Spleen (tissue), 7 donors: ENCODE measurements around the gene INTS12.

Experiments used
- CTCF ChIP-seq, 11 experiments: fragments of 200-600 bp in 7 of 11; fragments of 450-650 bp in 4 of 11; sonication (generic) in 4 of 11; IDR thresholded peaks in 8 of 11; conservative IDR thresholded peaks in 3 of 11; 1 replicate in 7 of 11; 2 replicates in 4 of 11; pipeline versions ENCODE4 v1.4.0 to v1.8.0; 2016 to 2021; ENCODE audit warnings: antibody characterized with exemption in 11 of 11, inconsistent platforms in 4 of 11, mild to moderate bottlenecking in 1 of 11
- POLR2A ChIP-seq, 3 donors: fragments of 450-650 bp; IDR thresholded peaks; one replicate each; pipeline ENCODE4 v1.5.1; 2017; ENCODE audit warnings: antibody characterized with exemption in 3 of 3, mild to moderate bottlenecking in 1 of 3
- POLR2AphosphoS5 ChIP-seq, 3 donors: sonication (generic); formaldehyde crosslinking; IDR thresholded peaks; one replicate each; pipeline ENCODE4 v1.5.1; 2017; ENCODE audit warnings: antibody characterized with exemption in 3 of 3
- donor health status: DM: no; HTN: no; CAD: no; lungs with moderate emphysema.
- donor health status: DM: no; HTN: no; CAD: no.
- donor health status: DM: no; HTN: no; CAD: no.

GRCh38 chr4:105714932-105715331 is 6.4 kb upstream of the INTS12 start:
- TF ChIP-seq CTCF (IDR thresholded peaks at IDR 0.05 in 8 of 11, conservative IDR thresholded peaks at IDR 0.05 in 3 of 11) (no peak), POLR2A (IDR thresholded peaks at IDR 0.05) (no peak), POLR2AphosphoS5 (IDR thresholded peaks at IDR 0.05) (no peak)
